Glutamatergic neuron (in vitro differentiated cells): Measurements from ENCODE around the gene KCNH5. TPM values are rescaled to one million over a fixed set of nuclear protein-coding genes. Genes with fewer than 3 reads are reported as not detected.

Experiments
- DNase-seq: peaks from one replicate; pipeline ENCODE4 v3.0.0; 2022
- H3K27ac Mint-ChIP-seq: one replicate; pipeline ENCODE4 v1.8.0; 2020; ENCODE audit warnings: mild to moderate bottlenecking, mixed read lengths, inconsistent platforms; ENCODE audit not compliant: unreplicated experiment
- H3K27me3 Mint-ChIP-seq: one replicate; pipeline ENCODE4 v1.8.0; 2020; ENCODE audit warnings: mild to moderate bottlenecking, moderate library complexity, mixed read lengths, inconsistent platforms; ENCODE audit not compliant: unreplicated experiment
- H3K36me3 Mint-ChIP-seq: one replicate; pipeline ENCODE4 v1.8.0; 2020; ENCODE audit warnings: mild to moderate bottlenecking, mixed read lengths, inconsistent platforms; ENCODE audit not compliant: unreplicated experiment
- H3K4me1 Mint-ChIP-seq: one replicate; pipeline ENCODE4 v1.8.0; 2020; ENCODE audit warnings: mild to moderate bottlenecking, low read depth, mixed read lengths, inconsistent platforms; ENCODE audit not compliant: unreplicated experiment
- H3K4me3 Mint-ChIP-seq: one replicate; pipeline ENCODE4 v1.8.0; 2020; ENCODE audit warnings: mild to moderate bottlenecking, mixed read lengths, inconsistent platforms; ENCODE audit not compliant: unreplicated experiment
- H3K9me3 Mint-ChIP-seq: one replicate; pipeline ENCODE4 v1.8.0; 2020; ENCODE audit warnings: mild to moderate bottlenecking, moderate library complexity, mixed read lengths, inconsistent platforms; ENCODE audit not compliant: unreplicated experiment
- total RNA-seq: library from RNA; stranded (reverse); fragmentation: NEBNext Ultra II Directional; extraction: Animal tissue kit (Norgen Biotek cat#: 25700); gene quantifications from one replicate; pipeline ENCODE4 v1.2.1, GENCODE V29; 2021; ENCODE audit not compliant: unreplicated experiment
- TF ChIP-seq, protein P1 (sequence below): fragments of 200-600 bp; sonication (generic); IDR thresholded peaks from one replicate; pipeline ENCODE4 v1.5.0; 2021; ENCODE audit not compliant: partially characterized antibody, unreplicated experiment

KCNH5 gene
- total RNA-seq, 1 donor from 2014 or later = 0.32 TPM

DNA sequence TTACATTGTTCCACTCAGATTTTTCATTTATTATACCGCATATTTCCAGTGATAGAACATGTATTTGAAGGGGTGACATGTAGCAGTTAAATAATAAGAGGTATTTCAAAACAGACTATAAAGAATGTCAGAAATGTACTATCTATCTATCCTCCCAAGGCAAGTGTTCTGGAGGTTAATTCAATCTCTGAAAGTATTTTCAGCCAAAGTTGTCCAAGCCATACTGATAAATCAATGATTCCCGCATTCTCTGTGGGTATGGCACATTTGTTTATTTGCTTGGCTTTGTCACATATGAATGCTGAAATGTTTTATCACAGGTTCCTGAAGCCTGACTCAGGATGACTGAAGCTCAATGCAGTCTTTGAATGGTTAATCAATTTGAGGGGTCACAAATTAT, 35.8 kb downstream of the KCNH5 start:
- TF ChIP-seq, protein P1, sequence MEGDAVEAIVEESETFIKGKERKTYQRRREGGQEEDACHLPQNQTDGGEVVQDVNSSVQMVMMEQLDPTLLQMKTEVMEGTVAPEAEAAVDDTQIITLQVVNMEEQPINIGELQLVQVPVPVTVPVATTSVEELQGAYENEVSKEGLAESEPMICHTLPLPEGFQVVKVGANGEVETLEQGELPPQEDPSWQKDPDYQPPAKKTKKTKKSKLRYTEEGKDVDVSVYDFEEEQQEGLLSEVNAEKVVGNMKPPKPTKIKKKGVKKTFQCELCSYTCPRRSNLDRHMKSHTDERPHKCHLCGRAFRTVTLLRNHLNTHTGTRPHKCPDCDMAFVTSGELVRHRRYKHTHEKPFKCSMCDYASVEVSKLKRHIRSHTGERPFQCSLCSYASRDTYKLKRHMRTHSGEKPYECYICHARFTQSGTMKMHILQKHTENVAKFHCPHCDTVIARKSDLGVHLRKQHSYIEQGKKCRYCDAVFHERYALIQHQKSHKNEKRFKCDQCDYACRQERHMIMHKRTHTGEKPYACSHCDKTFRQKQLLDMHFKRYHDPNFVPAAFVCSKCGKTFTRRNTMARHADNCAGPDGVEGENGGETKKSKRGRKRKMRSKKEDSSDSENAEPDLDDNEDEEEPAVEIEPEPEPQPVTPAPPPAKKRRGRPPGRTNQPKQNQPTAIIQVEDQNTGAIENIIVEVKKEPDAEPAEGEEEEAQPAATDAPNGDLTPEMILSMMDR = no peak
- Mint-ChIP-seq H3K27me3 (no peaks in the 10 kb centered on the region), H3K27ac (no peak overlapping the region), H3K36me3 (no peaks in the 10 kb centered on the region), H3K4me1 (no peaks in the 10 kb centered on the region), H3K4me3 (no peak overlapping the region), H3K9me3 (no peaks in the 10 kb centered on the region)
- DNase-seq = no peak

DNA sequence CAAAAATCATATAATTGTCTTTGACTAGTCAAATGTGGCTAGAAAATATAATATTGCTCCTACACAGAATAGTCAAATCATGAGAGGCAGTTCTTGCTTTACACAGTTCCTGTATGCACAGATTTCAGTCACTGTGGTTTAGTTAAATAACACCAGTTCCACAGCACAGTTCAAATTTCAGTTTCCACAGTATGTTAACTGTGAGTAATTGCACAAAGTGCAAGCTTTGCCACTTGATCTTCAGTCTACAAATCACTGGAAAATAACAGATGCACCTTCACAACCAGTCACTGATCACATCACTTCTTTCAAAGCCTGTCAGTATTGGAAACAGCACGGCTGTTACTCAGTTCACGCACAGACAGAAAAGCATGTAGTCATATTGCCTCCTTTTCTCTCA, 38.7 kb downstream of the KCNH5 start:
- TF ChIP-seq, protein P1 = no peak
- Mint-ChIP-seq H3K36me3 (no peaks in the 10 kb centered on the region), H3K9me3 (no peaks in the 10 kb centered on the region), H3K4me3 (no peak overlapping the region), H3K27ac (no peak overlapping the region), H3K4me1 (no peaks in the 10 kb centered on the region), H3K27me3 (no peaks in the 10 kb centered on the region)
- DNase-seq = no peak

DNA sequence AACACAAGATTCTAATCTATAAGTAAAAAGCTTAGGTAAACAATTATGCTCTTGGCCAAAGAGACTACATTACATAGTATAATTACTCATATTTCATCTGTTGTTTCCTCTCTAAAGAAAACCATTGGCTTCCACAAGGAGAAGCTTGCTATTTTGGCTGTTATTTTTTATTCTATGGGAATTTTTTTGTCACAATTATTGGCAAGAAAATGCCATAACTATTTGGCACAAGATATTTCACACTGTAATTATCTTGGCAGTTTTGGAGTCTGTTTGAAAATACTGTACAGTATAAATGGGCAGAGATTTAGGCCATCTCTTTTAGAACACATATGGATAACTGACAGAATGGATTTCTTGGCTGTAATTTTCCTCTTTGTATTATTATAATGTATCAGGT, 51.2 kb downstream of the KCNH5 start:
- H3K9me3 Mint-ChIP-seq = no peaks in the 10 kb centered on the region
- no peaks in the 10 kb centered on the region for H3K27me3 Mint-ChIP-seq
- no peak overlapping the region for H3K4me3 Mint-ChIP-seq
- H3K4me1 Mint-ChIP-seq = no peaks in the 10 kb centered on the region
- no peaks in the 10 kb centered on the region for H3K36me3 Mint-ChIP-seq
- DNase-seq = no peak
- TF ChIP-seq, protein P1 = no peak
- H3K27ac Mint-ChIP-seq = no peak overlapping the region

DNA sequence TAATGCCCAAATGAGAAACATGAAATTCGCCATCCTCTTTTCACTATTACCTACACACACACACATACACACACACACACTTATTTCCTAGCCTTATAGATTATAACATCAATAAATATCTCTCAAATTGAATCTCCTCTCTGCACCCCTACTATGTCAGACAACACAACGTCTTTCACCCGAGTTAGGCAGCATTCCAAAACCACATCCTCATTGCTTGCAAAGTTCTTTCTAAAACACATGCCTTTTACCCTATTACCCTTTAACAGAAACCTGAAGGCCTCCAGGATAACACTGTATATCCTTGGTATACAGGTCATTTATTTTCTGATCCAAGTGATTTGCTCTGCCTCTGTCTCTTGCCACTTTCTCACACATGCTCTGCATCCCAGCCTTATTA, 56.3 kb downstream of the KCNH5 start:
- DNase-seq = no peak
- H3K9me3 Mint-ChIP-seq = peaks cover 5% of the 10 kb centered on the region
- H3K4me3 Mint-ChIP-seq = no peak overlapping the region
- H3K4me1 Mint-ChIP-seq = peaks cover 3% of the 10 kb centered on the region
- no peaks in the 10 kb centered on the region for H3K27me3 Mint-ChIP-seq
- no peaks in the 10 kb centered on the region for H3K36me3 Mint-ChIP-seq
- TF ChIP-seq, protein P1 = no peak
- no peak overlapping the region for H3K27ac Mint-ChIP-seq

DNA sequence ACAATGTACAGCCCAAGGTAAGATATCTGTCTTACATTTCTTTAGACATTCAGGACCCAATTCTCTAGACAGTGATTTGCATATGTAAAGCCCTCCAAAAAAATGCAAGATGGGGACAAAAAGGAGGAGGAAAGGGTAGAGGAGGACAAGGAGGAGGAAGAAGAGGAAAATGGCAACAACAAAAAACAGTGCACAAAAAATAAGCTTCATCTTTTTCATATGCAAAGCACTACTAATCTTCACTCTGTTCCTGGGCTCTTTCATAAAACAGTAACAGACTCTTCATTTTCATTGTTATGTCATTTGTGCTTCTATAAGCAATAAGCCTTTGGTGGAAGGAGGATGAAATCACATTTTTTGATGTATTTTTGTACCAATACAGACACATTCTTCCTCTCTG, 61.4 kb downstream of the KCNH5 start:
- DNase-seq = no peak
- H3K36me3 Mint-ChIP-seq = no peaks in the 10 kb centered on the region
- H3K27me3 Mint-ChIP-seq = no peaks in the 10 kb centered on the region
- TF ChIP-seq, protein P1 = no peak
- H3K4me1 Mint-ChIP-seq = peaks cover 5% of the 10 kb centered on the region
- H3K9me3 Mint-ChIP-seq = peaks cover 5% of the 10 kb centered on the region
- no peak overlapping the region for H3K27ac Mint-ChIP-seq
- H3K4me3 Mint-ChIP-seq = no peak overlapping the region
